Common myeloid progenitor, CD34-positive (primary cell): ENCODE results near the gene TST.

Source experiments
- CTCF ChIA-PET: fragments of 350-600 bp; sonication (Branson Sonifier 250); formaldehyde crosslinking; loops from one replicate; lab custom pipeline; 2021; ENCODE audit warnings: antibody characterized with exemption; lab: Charles Lee
- POLR2A ChIA-PET: fragments of 350-600 bp; sonication (Branson Sonifier 250); formaldehyde crosslinking; loops from one replicate; lab custom pipeline; 2021; ENCODE audit warnings: antibody characterized with exemption; lab: Charles Lee
- DNase-seq, 3 donors: peaks; one replicate each; pipeline versions ENCODE4 v3.0.0 to v3.0.0-alpha.2; 2013
- H3K27ac ChIP-seq, 2 experiments: 1 replicate in 1 of 2; 2 replicates in 1 of 2; pipeline ENCODE4 v1.7.0; 2013; ENCODE audit warnings: inconsistent platforms in 2 of 2, low read length in 2 of 2, mild to moderate bottlenecking in 2 of 2, low read depth in 1 of 2, moderate library complexity in 1 of 2; ENCODE audit not compliant: severe bottlenecking in 2 of 2, insufficient read depth in 1 of 2, poor library complexity in 1 of 2
- H3K27me3 ChIP-seq, 5 experiments: replicated peaks in 2 of 5; 1 replicate in 3 of 5; 2 replicates in 2 of 5; pipeline versions ENCODE4 v1.6.1 to v1.7.0; 2013; ENCODE audit warnings: low read length in 4 of 5, mild to moderate bottlenecking in 2 of 5, moderate library complexity in 2 of 5, inconsistent platforms in 1 of 5; ENCODE audit not compliant: insufficient read depth in 5 of 5, control insufficient read depth in 4 of 5
- H3K36me3 ChIP-seq, 4 experiments: 1 replicate in 2 of 4; 2 replicates in 2 of 4; pipeline versions ENCODE4 v1.6.1 to v1.7.0; 2013; ENCODE audit warnings: low read length in 3 of 4, control low read depth in 1 of 4, mild to moderate bottlenecking in 1 of 4; ENCODE audit not compliant: control insufficient read depth in 4 of 4, insufficient read depth in 4 of 4
- H3K4me1 ChIP-seq, 4 experiments: 1 replicate in 3 of 4; 2 replicates in 1 of 4; pipeline versions ENCODE4 v1.6.1 to v1.7.1; 2013; ENCODE audit warnings: low read length in 3 of 4, mild to moderate bottlenecking in 3 of 4, control low read depth in 1 of 4, inconsistent platforms in 1 of 4, moderate library complexity in 1 of 4; ENCODE audit not compliant: control insufficient read depth in 4 of 4, insufficient read depth in 4 of 4; ENCODE audit errors: control extremely low read depth in 1 of 4
- H3K4me3 ChIP-seq, 7 experiments: 1 replicate in 4 of 7; 2 replicates in 3 of 7; pipeline versions ENCODE4 v1.5.1 to v1.7.0; 2013; ENCODE audit warnings: mild to moderate bottlenecking in 7 of 7, low read length in 6 of 7, moderate library complexity in 6 of 7, inconsistent platforms in 2 of 7, low read depth in 2 of 7, control low read depth in 1 of 7; ENCODE audit not compliant: insufficient read depth in 4 of 7, control insufficient read depth in 1 of 7; ENCODE audit errors: extremely low read depth in 1 of 7
- H3K9me3 ChIP-seq, 5 experiments: 1 replicate in 4 of 5; 2 replicates in 1 of 5; pipeline versions ENCODE4 v1.6.1 to v1.7.1; 2013; ENCODE audit warnings: low read length in 4 of 5, mild to moderate bottlenecking in 2 of 5, inconsistent platforms in 1 of 5, low read depth in 1 of 5, moderate library complexity in 1 of 5; ENCODE audit not compliant: control insufficient read depth in 4 of 5, insufficient read depth in 2 of 5; ENCODE audit errors: control extremely low read depth in 1 of 5
- WGBS: methylation state at CpG from one replicate; pipeline ENCODE4 v1.1.5; 2013; ENCODE audit not compliant: insufficient coverage; 5-methylcytosine and 5-hydroxymethylcytosine counted together

TST gene

DNA sequence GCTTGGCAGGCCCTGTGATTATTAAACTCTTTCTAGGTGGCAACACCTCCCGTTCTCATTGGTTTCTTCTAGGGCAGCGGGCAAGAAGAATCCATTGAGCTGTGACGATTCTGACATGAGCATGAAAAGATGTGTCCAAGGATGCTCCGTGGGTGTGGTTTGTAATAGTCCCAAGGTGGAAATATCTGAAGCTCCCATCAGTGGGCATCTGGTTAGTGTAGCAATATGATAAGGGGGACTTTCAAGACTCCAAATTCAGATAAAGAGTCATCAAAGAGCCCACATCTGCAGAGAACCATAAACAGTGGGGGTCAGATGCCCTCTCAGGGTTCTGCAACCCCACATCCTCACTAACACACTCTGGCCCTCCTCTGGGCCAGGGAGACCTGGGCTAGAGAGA lies 42.6 kb downstream of the TST start:
- no peaks in the 10 kb centered on the region for H3K9me3 ChIP-seq
- H3K4me1 ChIP-seq, result peaks cover 0 to 9% (median 7%) of the 10 kb centered on the region in 4 experiments
- H3K27ac ChIP-seq, result no peak overlapping the region
- H3K36me3 ChIP-seq, result no peaks in the 10 kb centered on the region
- ChIA-PET CTCF (interaction anchor here (0.7 to 4.0 kb wide), 26 partner anchors 10 to 219 kb away, joined by 3 to 29 read pairs (median 4); partner anchors contain the start of genes IFT27 and NCF4), POLR2A (no interaction called here)
- no peak for DNase-seq
- WGBS, result 92% methylated on average over 4 of the region's 4 CpGs
- H3K4me3 ChIP-seq, result no peak overlapping the region
- H3K27me3 ChIP-seq, result no peaks in the 10 kb centered on the region

DNA sequence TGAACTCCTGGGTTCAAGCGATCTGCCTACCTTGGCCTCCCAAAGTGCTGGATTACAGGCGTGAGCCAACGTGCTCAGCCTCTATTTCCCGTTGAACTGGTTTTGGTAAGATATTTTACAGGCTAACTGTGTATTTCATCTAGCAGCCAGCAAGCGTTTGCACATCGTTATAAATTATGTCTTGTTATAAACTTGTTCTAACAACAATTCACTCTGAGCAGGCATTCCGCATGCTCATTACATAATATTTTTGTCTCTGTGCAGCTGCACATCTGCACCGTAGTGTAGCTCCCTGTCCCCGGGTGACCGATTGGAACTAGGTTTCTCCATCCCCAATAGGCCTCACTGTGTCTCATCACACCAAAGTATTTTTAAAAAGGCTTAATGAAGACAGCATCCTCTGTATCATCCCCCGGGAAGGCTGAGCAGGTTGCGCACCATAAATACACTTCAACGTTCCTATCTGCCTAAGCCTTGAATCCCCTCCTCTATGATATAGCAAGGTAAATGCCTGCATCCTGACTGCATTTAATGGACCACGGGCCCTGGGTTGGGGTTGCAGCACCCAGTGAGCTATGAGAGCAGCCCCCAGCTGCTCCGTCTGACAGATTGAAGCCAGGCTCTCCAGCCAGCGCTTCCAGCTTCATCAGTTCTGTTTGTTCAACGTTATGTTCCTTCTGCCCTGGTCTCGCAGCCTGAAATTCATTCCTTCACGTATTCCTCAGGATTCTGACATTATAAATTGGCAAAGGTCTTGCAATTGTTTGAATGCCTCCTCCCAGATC lies 47.7 kb downstream of the TST start:
- POLR2A ChIA-PET, result no interaction called here
- no peak overlapping the region for H3K4me3 ChIP-seq
- WGBS, result 93% methylated on average over 19 of the region's 19 CpGs
- no peaks in the 10 kb centered on the region for H3K4me1 ChIP-seq
- no peak overlapping the region for H3K27ac ChIP-seq
- H3K9me3 ChIP-seq, result no peaks in the 10 kb centered on the region
- no peaks in the 10 kb centered on the region for H3K27me3 ChIP-seq
- no peaks in the 10 kb centered on the region for H3K36me3 ChIP-seq
- CTCF ChIA-PET, result interaction anchor here (0.7 to 1.7 kb wide), 2 partner anchors 12 to 189 kb away, joined by 3 to 5 read pairs; no protein-coding TSS in a partner anchor
- DNase-seq, result no peak

DNA sequence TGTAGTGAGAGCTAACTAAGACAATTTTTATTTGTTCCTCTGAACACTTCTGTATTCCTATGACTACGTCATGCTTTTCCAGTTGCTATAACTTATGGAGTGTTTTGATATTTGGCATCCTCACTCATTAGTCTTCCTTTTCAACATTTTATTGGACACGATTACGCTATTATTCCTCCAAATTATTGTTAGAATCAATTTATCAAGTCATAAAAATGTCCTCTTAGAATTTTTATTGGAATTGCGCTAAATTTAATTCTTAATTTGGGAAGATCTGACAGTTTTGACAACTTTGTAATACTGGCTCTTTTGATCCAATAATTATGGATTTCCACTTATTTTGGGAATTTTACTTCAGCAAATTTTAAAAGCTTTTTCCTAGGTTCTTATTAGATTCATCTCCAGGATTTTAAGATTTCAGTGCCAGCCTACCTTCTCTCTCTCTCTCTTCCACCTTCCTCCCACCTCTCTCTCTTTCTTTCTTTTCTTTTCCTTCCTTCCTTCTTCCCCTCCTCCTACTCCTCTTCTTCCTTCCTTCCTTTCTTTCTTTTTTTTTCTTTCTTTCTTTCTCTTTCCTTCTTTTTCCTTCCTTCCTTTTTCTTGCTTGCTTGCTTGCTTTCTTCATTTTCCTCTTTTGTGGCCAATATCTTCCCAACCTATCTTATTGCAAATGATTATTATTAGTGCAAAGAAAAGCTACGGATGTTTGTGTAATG lies 50.8 kb downstream of the TST start:
- Histone ChIP-seq H3K4me3 (no peak overlapping the region), H3K36me3 (no peaks in the 10 kb centered on the region), H3K4me1 (peaks cover 0 to 7% (median 0%) of the 10 kb centered on the region in 4 experiments), H3K27ac (no peak overlapping the region), H3K9me3 (no peaks in the 10 kb centered on the region), H3K27me3 (no peaks in the 10 kb centered on the region)
- ChIA-PET CTCF (interaction anchor here (0.7 to 4.6 kb wide), 5 partner anchors 9 to 416 kb away, joined by 3 to 29 read pairs (median 3); no protein-coding TSS in a partner anchor), POLR2A (no interaction called here)
- DNase-seq, result no peak
- no CpG with 5 or more reads among the region's 5 CpGs for WGBS

DNA sequence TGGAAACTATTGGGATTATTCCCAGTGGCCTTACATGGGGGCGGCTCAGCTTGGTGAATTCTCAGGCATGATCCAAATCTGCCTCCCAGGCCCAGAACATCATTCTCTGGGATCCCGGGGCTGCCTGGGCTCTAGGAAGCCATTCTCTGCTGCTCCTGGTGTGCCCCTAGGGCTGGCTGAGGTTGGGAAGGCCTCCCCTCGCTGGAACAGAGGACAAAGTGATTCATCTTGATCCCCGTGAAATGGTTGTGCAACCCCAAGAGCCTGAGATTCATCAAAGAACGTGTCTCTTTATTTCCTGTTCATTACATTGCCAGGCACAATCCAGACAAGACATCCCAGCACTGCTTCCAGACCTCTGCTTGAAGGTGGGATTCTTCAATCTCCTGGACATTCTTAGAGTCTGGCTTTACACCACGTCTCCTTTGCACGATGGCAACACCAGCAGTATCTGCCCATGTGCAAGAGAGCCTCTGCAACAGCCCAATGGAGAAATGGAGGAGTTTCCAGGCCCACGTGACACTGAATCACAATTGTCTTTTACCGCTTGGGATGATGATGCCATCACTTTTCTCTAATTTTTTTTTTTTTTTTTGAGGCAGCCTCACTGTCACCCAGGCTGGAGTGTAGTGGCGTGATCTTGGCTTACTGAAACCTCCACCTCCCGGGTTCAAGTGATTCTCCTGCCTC lies 52.3 kb downstream of the TST start:
- DNase-seq, result no peak
- POLR2A ChIA-PET, result no interaction called here
- Histone ChIP-seq H3K27me3 (no peaks in the 10 kb centered on the region), H3K36me3 (no peaks in the 10 kb centered on the region), H3K9me3 (no peaks in the 10 kb centered on the region), H3K4me1 (peaks cover 0 to 7% (median 0%) of the 10 kb centered on the region in 4 experiments), H3K27ac (no peak overlapping the region), H3K4me3 (no peak overlapping the region)
- CTCF ChIA-PET, result interaction anchor here (4.6 kb wide), 1 partner anchor 10 kb away, joined by 29 read pairs; no protein-coding TSS in a partner anchor
- WGBS, result 94% methylated on average over 8 of the region's 11 CpGs

DNA sequence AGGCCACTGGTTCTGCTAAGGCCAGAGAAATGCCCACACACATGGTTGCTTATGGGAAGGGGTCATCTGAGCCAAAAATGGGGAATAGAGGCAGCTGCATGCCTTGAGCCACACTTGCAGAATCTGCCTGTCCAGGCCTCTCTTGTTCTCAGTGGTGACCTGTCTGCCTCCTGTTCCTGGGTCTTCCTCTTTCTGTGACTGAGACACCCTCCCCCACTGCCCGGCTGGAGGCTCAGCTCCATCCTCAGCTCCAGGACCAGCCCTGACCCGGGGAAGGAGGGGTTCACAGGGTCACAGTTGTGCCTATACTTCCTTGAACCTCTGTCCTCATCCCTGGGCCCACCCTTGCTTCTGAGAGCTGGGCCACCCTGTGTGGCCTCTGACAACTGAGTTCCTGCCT lies 53.6 kb downstream of the TST start:
- H3K4me1 ChIP-seq, result peaks cover 0 to 7% (median 0%) of the 10 kb centered on the region in 4 experiments
- DNase-seq, result no peak
- ChIA-PET POLR2A (interaction anchor here (0.5 kb wide), 1 partner anchor 12 kb away, joined by 4 read pairs; no protein-coding TSS in a partner anchor), CTCF (interaction anchor here (0.6 to 4.6 kb wide), 4 partner anchors 10 to 330 kb away, joined by 3 to 29 read pairs (median 5); partner anchors contain the start of genes MPST and TST)
- no peak overlapping the region for H3K27ac ChIP-seq
- no peak overlapping the region for H3K4me3 ChIP-seq
- 71% methylated on average over 2 of the region's 2 CpGs for whole genome bisulfite sequencing
- no peaks in the 10 kb centered on the region for H3K36me3 ChIP-seq
- no peaks in the 10 kb centered on the region for H3K9me3 ChIP-seq
- peaks cover 0 to 5% (median 0%) of the 10 kb centered on the region in 5 experiments for H3K27me3 ChIP-seq

DNA sequence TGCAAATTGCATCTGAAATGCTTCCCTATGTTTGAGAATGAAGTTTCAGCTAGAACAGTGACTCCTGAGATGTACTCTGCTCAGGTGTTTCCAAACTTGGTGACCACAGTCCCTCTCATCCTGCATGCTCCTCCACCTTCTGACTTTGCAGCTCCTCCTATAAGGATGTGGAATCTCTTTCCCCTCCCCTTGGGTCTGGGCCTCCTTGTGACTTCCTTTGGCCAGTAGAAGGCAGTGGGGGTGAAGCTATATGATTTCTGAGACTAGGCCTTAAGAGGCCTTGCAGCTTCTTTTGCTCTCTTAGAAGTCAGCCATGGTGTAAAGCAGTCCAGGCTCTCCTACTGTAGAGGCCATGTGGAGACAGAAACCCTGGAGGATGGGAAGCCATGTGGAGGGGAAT lies 55.1 kb downstream of the TST start:
- H3K4me1 ChIP-seq, result peaks cover 0 to 7% (median 0%) of the 10 kb centered on the region in 4 experiments
- ChIA-PET POLR2A (no interaction called here), CTCF (interaction anchor here (1.2 to 2.2 kb wide), 2 partner anchors 8 to 156 kb away, joined by 3 to 7 read pairs; no protein-coding TSS in a partner anchor)
- peaks cover 0 to 15% (median 6%) of the 10 kb centered on the region in 5 experiments for H3K27me3 ChIP-seq
- H3K9me3 ChIP-seq, result no peaks in the 10 kb centered on the region
- H3K27ac ChIP-seq, result no peak overlapping the region
- no peak for DNase-seq
- no peaks in the 10 kb centered on the region for H3K36me3 ChIP-seq
- H3K4me3 ChIP-seq, result no peak overlapping the region
